HG03108 (cell line): ENCODE measurements around the gene UBASH3B.

Experiments used
- ATAC-seq: cut with Tn5 transposase; IDR thresholded peaks from one replicate; pipeline ENCODE4 v1.9.1; 2021; ENCODE audit warnings: moderate library complexity; ENCODE audit not compliant: unreplicated experiment

Gene UBASH3B

GRCh38 chr11:122780296-122780949, 124.9 kb downstream of the UBASH3B start:
- no peak for ATAC-seq

- no peak for ATAC-seq
These were observed 126.1 kb downstream of the UBASH3B start for GRCh38 chr11:122781378-122782195.

GRCh38 chr11:122782222-122782621, 126.7 kb downstream of the UBASH3B start:
- no peak for ATAC-seq

- ATAC-seq = no peak
These were observed 128.9 kb downstream of the UBASH3B start for GRCh38 chr11:122784325-122784955.

- ATAC-seq = no peak
These were observed 129.6 kb downstream of the UBASH3B start for GRCh38 chr11:122785031-122785541.

GRCh38 chr11:122786896-122787295, 131.4 kb downstream of the UBASH3B start:
- ATAC-seq = no peak

- no peak for ATAC-seq
These were observed 133.4 kb downstream of the UBASH3B start for GRCh38 chr11:122788781-122789535.

- no peak for ATAC-seq
These were observed 134.4 kb downstream of the UBASH3B start for GRCh38 chr11:122789907-122790306.

- ATAC-seq = no peak
These were observed 135.9 kb downstream of the UBASH3B start for GRCh38 chr11:122791411-122791810.

GRCh38 chr11:122791836-122792235, 136.3 kb downstream of the UBASH3B start:
- no peak for ATAC-seq

GRCh38 chr11:122793515-122793914, 138.0 kb downstream of the UBASH3B start:
- ATAC-seq = no peak

GRCh38 chr11:122795307-122795706, 139.8 kb downstream of the UBASH3B start:
- ATAC-seq = no peak

- ATAC-seq = no peak
These were observed 140.7 kb downstream of the UBASH3B start for GRCh38 chr11:122796128-122796717.

- no peak for ATAC-seq
These were observed 142.1 kb downstream of the UBASH3B start for GRCh38 chr11:122797651-122798050.

GRCh38 chr11:122799406-122800105, 144.0 kb downstream of the UBASH3B start:
- ATAC-seq = no peak

- ATAC-seq = no peak
These were observed 147.4 kb downstream of the UBASH3B start for GRCh38 chr11:122802876-122803275.

GRCh38 chr11:122803306-122803705, 147.8 kb downstream of the UBASH3B start:
- ATAC-seq = no peak

GRCh38 chr11:122803716-122804115, 148.2 kb downstream of the UBASH3B start:
- ATAC-seq = no peak

GRCh38 chr11:122804161-122804560, 148.6 kb downstream of the UBASH3B start:
- no peak for ATAC-seq

GRCh38 chr11:122804796-122805195, 149.3 kb downstream of the UBASH3B start:
- no peak for ATAC-seq
